HG02759 (cell line): Measurements from ENCODE around the gene COL9A2.

Source experiments
- ATAC-seq: cut with Tn5 transposase; IDR thresholded peaks from one replicate; pipeline ENCODE4 v1.9.1; 2021; ENCODE audit warnings: mild to moderate bottlenecking, moderate library complexity; ENCODE audit not compliant: unreplicated experiment

The COL9A2 gene

GRCh38 chr1:40305451-40305850, 11.6 kb downstream of the COL9A2 start:
- ATAC-seq, result no peak

DNA sequence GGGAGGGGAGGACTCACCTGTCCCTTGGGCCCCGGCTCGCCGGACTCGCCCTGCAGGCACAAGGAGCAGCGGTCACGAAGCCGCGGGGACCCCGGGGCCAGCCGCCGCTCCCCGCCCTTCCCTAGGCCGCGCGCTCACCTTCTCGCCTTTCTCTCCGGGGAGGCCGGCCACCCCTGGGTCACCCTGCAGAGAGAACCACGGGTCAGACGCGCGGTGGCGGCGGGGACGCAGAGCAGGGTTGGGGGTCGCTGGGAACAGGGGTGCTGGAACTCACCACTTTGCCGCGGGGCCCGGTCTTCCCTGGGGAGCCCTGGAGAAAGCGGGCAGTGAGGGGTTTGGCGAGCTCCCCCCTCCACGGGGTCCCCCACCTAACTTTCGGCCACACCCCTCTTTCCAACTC, 13.3 kb downstream of the COL9A2 start:
- no peak for ATAC-seq

GRCh38 chr1:40303051-40303771, 13.9 kb downstream of the COL9A2 start:
- no peak for ATAC-seq

GRCh38 chr1:40302475-40302874, 14.6 kb downstream of the COL9A2 start:
- ATAC-seq, result no peak

DNA sequence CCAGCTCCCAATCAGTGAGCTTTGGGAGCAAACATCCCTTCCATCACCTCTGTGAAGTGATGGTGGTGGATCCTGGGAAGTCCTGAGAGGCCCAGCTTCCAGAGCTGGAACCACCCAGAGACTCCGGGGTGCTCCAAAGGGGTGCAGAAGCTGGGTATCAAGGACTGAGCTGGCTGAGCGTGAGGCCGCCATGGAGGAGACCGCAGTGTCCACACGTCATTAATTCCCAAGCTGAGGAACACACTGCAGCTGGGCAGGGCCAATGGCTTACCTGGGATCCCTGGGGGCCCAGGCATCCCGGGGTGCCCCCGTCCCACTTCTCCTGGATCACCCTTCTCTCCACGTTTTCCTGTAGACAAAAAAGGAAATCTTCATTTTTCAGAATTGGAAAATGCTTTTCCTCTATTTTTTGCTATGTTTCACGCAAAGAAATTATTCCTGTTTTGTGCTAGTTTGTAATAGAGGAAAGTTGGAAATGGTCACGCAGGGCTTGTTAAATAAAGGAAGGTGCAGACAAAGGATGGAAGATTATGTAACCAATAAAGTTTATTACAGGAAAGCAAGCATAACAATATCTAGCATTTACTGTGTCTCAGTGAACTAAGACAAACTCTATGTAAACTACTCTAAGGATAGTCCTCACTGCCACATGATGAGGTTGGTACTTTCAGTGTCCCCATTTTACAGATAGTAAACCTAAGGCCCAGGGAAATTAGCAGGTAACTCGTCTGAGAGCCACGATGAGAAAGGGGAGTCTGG, 15.4 kb downstream of the COL9A2 start:
- ATAC-seq, result no peak

GRCh38 chr1:40301066-40301465, 16.0 kb downstream of the COL9A2 start:
- ATAC-seq, result no peak

- no peak for ATAC-seq
Measured at GRCh38 chr1:40300651-40301050, 16.4 kb downstream of the COL9A2 start.

GRCh38 chr1:40300249-40300567, 16.9 kb downstream of the COL9A2 start:
- no peak for ATAC-seq

DNA sequence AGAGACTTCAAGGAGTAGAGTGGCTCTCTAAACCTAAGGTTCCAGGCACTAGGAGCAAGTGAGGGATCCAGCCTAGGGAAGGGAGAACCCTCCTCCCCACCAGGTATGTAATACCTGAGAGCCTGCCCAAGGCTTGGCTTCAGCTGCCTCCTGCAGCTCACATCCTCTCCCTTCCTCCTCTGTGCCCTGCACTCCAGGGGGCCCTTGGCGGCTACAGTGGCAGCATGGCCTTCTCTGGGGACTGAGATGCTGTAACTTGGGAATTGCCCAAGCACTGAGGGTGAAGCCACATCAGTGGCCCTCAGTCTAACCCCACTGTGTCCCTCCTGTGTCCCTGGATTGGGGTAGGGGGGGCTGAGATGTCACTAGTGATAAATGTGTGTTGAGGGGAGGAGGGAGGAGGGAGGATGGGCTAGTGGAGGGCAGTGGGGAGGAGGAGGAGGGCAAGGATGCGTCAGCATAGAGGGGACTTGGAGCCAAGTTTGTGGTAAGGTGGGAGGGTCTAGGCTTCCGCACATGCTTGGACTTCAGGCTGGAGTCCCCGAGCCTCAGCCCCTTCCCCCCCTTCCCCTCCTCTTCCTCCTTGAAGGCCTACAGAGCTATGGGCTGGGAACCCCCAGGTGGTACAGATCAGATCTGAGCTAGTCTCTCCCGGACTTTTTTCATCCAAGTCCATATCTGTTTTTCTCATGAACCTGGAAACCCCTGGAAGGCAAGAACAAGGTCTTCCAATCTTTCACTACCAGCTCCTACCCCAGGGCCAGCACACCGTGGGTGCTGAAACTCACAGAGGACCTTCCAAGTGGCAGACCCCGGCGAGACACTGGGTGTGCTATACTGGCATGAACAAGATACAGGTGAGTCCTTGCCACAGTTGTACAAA, 17.5 kb downstream of the COL9A2 start:
- no peak for ATAC-seq

DNA sequence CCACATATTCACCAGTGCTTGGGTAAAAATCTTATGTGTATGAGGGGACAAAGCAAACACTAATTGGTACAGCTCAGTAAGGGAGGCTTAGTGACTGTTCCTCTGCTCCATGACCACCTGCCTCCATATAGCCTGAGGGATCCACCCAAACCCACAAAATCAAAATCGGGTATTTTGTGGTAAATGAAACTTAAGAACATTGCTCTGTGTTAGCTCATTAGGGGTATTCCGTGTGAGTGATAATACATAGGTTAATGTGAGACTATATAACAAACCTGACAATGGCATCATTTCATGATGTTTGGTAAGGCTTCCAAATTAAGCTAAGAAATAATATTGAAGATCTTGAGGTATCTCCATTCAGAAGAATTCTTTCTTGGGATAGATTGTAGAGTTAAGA, 25.8 kb downstream of the COL9A2 start:
- no peak for ATAC-seq

DNA sequence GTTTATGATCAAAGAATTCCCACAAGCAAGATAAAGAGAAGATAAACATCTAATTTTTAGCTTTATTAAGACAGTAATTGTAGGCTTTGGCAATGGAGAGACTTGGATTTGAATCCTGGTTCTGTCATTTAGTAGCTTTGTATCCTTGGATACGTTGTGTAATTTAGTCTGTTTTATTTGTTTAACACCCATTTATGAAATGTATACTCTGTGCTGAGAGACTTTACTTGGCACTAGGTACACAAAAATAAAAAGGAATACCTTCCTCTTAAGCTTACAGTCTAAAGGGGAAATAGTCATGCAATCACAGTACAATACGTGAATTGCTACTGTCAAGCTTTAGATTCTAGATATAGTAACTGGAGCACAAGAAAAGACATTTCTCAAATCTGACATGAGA, 35.2 kb downstream of the COL9A2 start:
- ATAC-seq, result no peak

DNA sequence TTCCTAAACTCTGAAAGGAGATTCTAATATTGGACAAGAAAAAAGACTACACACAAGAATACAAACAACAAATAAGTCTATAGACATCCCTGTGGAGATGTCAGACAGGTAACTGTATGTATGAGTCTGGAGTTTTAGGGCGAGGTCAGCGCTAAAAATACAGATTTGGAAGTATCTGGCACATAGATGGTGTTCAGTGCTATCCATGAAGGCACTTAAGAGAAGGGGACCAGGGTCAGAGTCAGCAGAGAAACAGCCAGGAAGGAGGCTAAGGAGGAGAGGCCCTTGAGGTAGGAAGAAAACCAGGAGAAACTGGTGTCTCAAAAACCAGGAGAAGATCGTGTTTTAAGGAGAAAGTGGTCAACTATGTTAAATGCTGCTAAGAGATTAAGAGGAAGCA, 41.0 kb downstream of the COL9A2 start:
- ATAC-seq, result no peak

DNA sequence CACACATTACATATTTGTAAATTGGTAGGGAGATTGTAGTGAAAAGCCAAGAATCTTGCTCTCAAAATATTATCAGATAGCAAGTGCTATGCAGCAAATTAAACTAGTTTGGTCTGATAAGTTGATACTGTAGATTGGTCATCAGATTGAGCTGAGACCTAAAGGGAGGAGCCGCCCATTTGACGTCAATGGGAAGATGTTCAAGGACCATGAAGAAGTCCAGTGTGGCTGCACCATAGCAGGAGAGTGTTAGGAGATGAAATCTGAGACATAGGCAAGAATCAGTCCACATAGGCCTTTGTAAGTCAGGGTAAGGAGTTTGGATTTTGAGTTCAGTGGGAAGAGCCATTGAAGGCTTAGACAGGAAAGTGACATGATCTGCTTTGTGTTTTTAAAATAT, 42.8 kb downstream of the COL9A2 start:
- no peak for ATAC-seq

DNA sequence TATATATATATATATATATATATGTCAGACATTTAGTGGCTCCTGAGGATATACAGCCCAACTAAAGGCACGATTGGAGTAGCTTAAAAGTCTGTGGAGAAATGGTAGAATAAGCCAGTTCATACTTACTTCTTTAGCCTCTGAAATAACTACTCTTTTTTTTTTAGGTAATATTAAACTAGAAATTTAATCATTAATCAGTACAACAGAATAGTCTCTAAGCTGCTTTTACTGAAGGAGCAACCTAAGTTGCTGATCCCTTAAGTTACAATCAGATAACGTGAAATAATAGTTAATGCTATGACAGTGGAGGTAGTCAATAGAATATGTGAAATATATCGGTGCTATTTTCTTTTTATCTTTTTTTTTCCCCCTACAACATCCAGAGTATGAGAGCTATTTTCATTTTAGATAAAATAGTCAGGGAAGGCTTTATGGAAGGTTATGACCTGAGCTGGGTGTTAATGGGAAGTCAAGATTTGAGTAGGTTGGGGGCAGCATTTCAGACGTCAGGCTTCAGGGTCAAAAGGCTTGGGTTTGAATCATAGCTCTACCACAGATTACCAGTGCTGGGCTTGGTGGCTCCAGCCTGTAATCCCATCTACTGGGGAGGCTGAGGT, 43.4 kb downstream of the COL9A2 start:
- no peak for ATAC-seq

- no peak for ATAC-seq
Measured at GRCh38 chr1:40272653-40273213, 44.4 kb downstream of the COL9A2 start.

DNA sequence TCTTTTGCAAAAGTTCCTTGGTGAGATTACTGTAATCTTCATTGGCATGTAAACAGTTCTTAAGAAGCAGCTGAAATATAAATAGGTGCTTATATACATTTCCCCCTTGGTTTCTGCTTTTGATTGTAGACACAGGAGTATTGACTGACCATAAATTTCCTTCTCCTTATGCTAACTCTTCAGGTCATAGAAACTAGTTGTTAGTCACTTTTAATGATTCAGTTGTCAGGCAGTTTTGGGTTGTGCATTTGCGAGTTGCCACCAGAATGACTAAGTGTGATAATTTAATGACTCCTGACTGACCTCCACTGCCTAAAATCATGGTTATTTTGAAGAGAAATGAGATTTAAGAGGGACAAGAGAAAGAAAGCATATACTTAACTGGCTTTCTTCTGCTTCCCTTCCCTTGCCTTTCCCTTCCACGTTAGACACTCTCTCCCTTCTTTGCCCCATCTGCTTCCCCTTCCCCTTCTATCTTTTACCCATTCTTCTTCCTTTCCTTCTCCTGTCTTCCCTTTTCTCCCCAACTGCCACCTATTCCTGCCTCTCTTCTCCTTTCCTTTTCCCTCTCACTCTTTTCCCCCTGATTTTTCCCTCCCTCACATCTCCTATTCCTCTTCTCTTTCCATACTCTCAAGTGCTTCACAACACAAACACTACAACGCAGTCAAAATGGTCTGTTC, 46.8 kb downstream of the COL9A2 start:
- no peak for ATAC-seq

DNA sequence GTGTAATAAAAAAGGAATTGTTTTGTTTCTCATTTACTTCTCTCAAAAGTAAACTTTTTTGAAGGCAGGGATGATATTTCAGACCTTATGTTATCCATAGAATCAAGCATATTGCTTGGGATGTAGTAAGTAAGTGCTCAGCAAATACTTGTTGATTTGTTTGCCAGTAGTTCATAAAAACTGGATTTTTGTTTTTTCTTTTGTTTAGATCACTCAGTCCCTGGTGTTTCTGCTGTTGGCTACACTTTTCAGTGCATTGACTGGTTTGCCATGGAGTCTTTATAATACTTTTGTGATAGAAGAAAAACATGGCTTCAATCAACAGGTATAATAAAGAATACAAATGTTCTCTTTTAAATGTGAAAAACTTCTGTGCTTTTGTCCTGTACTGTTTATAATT, 48.9 kb downstream of the COL9A2 start:
- no peak for ATAC-seq

DNA sequence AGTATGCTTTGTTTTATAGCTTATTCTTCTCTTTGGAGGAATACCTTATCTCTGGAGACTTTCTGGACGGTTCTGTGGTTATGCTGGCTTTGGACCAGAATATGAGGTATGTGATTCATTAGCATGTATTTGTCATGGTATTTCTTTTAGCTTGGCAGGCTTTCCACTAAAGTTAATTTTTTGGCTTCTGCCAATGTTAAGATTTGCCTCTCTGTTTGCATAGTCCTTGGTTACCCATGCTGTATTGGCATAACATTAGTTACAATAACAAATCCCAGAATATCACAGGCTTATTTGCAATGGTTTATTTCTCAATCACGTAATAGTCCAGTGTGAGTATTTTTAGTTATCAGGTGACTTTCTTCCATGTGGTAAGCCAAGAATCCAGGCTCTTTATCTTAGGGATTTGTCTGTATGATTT, 49.3 kb downstream of the COL9A2 start:
- ATAC-seq, result no peak

DNA sequence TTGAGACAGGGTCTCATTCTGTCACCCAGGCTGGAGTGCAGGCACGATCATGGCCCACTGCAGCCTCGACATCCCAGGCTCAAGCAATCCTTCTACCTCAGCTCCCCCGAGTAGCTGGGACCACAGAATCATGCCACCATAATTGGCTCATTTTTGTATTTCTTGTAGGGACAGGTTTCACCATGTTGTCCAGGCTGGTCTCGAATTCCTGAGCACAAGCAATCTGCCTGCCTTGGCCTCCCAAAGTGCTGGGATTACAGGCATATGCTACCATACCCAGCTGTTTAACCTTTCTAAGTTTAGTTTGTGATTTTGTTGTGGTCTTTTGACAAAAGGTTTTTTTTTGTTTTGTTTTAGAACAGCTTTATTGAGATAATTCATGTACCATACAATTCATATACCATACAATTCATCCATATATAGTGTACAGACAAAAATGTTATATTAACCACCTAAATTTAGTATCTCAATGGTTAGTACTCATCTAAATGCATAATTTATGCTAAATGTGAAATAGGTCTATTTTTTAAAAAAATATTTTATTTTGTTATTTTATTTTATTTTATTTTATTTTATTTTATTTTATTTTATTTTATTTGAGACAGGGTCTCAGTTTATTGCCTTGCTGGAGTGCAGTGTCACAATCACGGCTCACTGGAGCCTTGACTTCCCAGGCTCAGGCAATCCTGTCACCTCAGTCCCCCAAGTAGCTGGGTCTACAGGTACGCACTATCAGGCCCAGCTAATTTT, 50.1 kb downstream of the COL9A2 start:
- no peak for ATAC-seq

- ATAC-seq, result no peak
Measured at GRCh38 chr1:40265919-40266318, 51.2 kb downstream of the COL9A2 start.
